SKM-1 treated with dmso at 0.1 percent for 144 hours (cell line): ENCODE measurements around the gene STXBP5.

Experiments used
- DNase-seq: peaks from one replicate; lab custom pipeline; 2025; ENCODE audit not compliant: unreplicated experiment; lab: John Stamatoyannopoulos, UW

The STXBP5 gene

DNA sequence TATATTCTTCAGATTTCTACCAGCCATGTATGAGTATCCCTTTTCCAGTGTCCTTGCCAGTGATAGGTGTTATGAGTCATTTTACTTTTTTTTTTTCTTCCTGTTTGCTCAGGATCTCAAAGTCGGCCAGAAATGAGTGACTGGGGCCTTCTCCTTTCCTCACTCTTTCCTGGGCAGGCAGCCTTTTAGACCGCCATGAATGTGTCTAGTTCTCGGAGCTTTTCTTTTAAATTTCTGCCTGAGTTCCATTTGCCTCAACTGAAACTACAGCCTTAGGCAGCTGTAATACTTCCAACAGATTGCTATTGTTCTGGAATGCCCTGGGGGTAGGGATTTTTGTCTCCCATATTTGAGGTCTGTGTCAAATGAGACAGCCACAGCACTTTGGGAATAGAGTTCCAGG, 83.7 kb downstream of the STXBP5 start:
- DNase-seq = no peak

DNA sequence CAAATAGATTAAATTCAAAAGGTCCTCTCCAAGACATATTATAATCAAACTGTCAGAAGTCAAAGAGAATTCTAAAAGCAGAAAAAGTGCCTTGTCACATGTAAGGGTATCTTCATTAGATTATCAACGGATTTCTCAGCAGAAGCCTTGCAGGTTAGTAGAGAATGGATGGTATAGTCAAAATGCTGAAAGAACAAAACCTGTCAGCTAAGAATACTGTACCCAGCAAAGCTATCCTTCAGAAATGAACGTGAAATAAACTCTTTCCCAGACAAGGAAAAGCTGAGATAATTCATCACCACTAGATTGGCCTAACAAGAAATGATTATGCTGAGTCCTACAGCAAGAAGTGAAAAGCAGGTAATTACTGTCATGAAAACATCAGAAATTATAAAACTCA, 92.9 kb downstream of the STXBP5 start:
- no peak for DNase-seq

GRCh38 chr6:147297663-147298316, 93.6 kb downstream of the STXBP5 start:
- DNase-seq = no peak

- DNase-seq = no peak
Observed at GRCh38 chr6:147298461-147298860, 94.2 kb downstream of the STXBP5 start.

DNA sequence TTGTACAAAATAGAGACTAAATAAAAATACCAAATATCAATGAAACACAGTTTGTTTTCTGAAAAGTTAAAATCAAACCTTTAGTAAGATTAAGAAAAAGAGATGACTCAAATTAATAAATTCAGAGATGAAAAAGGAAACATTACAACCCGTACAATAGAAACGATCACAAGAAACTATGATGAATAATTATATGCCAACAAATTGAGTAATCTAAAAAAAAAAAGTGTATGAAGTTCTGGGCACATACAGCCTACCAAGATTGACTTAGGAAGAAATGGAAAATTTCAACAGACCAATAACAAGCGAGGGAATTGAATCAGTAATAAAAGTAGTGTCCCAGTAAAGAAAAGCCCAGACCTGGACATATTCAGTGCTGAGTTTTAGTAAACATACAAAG, 94.8 kb downstream of the STXBP5 start:
- no peak for DNase-seq

DNA sequence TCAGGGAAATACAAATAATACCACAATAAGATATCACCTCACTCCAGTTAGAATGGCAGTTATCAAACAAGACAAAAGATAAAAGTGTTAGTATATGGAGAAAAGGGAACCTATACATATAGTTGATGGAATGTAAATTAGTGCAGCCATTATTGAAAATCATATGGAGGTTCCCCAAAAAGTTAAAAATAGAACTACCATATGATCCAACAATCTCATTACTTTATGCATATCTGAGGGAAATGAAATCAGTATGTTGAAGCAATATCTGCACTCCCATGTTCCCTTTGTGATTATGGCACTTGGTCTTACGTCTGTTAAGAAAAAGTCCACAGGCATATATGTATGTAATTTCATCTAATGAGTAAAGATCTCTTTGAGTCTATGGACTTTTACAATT, 96.9 kb downstream of the STXBP5 start:
- no peak for DNase-seq

DNA sequence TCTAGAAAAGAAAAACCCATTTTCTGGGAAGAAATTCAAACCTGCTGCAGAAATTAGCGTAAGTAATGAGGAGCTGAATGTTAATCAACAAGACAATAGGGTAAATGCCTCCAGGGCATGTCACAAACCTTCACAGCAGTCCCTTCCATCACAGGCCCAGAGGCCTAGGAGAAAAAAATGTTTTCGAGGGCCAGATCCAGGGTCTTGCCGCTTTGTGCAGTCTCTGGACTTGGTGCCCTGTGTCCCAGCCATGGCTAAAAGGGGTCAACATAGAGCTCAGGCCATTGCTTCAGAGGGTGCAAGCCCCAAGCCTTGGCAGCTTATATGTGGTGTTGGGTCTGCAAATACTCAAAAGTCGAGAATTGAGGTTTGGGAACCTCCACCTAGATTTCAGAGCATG, 99.8 kb downstream of the STXBP5 start:
- DNase-seq = no peak

DNA sequence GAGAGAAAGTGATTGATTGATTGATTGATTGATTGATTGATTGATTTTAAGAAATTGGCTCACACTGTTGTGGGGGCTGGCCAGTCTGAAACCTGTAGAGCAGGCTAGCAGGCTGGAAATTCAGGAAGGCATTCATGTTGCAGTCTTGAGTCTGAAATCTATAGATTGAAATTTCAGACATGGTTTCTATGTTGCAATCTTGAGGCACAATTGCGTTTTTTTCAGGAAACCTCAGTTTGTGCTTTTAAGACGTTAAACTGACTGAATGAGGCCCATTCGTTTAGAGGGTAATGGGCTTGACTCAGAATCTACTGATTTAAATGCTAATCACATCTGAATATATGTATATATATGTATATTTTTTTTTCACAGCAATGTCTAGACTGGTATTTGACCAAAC, 106.3 kb downstream of the STXBP5 start:
- peak; percentile 67 for DNase-seq

- DNase-seq = no peak
Observed at GRCh38 chr6:147311218-147311617, 107.0 kb downstream of the STXBP5 start.

GRCh38 chr6:147321260-147321659, 117.0 kb downstream of the STXBP5 start:
- no peak for DNase-seq

GRCh38 chr6:147322299-147323162, 118.3 kb downstream of the STXBP5 start:
- peak; percentile 93 for DNase-seq

GRCh38 chr6:147325557-147325956, 121.3 kb downstream of the STXBP5 start:
- no peak for DNase-seq

GRCh38 chr6:147331401-147331800, 127.2 kb downstream of the STXBP5 start:
- no peak for DNase-seq

- no peak for DNase-seq
Observed at GRCh38 chr6:147337921-147338320, 133.7 kb downstream of the STXBP5 start.

DNA sequence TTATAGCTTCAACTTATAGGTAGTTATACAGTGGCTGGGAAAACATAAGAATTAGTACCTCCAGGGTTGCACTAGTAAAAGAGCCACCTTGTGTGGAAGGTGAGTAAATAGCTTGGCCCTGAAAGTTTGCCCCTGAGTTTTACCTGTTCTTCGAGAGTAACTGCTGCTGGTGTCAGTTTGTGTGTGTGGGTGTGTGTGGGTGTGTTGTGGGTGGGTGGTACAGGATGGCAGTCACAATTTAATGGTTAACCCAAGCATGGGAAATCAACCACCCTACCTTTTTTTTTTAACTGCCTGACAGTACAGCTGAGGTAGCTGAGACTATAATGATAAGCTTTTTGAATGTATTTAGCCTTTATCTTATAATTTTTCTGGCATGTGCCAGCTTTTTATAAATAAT, 137.3 kb downstream of the STXBP5 start:
- no peak for DNase-seq

DNA sequence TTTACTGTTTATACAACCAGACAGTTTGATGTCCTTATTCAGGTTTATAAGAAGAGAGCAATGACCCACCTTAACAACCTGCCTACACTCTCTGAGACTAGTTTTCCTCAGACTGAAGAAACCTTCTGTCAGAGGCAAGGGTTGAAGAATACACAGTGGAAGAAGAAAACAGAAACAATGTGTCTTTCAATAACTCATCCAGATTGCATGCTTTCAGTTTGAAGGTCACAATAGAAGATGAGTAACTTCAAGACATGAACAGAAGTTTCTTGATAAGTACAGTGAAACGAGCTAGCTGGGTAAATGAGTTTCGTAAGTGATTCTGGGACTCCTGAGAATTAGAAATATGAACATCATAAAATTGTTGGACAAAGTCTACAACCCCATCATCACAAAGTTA, 141.7 kb downstream of the STXBP5 start:
- no peak for DNase-seq

- DNase-seq = no peak
Observed at GRCh38 chr6:147347179-147347881, 143.1 kb downstream of the STXBP5 start.

GRCh38 chr6:147347882-147348575, 143.8 kb downstream of the STXBP5 start:
- no peak for DNase-seq

DNA sequence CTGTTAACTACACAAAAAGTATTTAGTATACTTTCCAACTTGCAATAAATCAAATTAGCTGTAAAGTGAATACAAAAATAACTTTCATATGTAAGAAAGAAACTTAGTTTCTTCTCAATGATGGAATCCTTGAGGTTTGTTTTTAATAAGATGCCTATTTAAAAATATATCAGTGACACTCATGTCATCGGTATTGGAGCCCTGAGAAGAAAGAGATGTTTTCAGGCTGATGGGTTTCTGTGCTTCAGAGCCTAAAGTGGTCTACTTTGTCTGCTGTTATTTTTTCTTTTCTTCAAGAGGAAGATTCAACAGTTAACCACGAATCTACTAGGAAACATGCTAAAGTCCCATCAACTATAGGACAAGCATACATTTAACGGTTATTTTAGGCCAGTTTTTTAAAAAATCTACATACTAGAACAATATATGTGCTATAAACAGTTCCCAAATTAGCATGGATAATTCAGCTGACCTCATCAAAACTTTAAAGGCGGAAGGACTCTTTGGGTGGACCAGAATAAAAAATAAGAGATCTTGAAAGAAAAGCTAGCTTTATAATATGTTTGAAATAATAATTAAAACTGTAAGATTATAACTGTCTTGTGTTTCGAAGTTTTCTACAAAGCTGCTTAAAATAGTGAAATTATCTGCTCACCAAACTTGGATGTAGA, 157.2 kb downstream of the STXBP5 start:
- DNase-seq = no peak

- DNase-seq = no peak
Observed at GRCh38 chr6:147366290-147366689, 162.1 kb downstream of the STXBP5 start.

- no peak for DNase-seq
Observed at GRCh38 chr6:147371325-147371724, 167.1 kb downstream of the STXBP5 start.
